ENCODE results near the gene SPOCK1.
"Not testable (repeated sequence)": the region's sequence is repeated elsewhere in the genome, so short reads cannot be mapped to it uniquely, and the experiment has no call there.

Gene SPOCK1

GRCh38 chr5:137262818-137263217 is 236.3 kb downstream of the SPOCK1 start:
- intact Hi-C loops (cut with micrococcal nuclease) = no loop called here
- Mint-ChIP-seq H3K27ac (no peak overlapping the region), H3K4me1 (ENCODE audit: low read depth) (no peaks in the 10 kb centered on the region), H3K9me3 (no peaks in the 10 kb centered on the region), H3K4me3 (no peak overlapping the region), H3K27me3 (peaks cover 3% of the 10 kb centered on the region), H3K36me3 (ENCODE audit: low read depth) (no peaks in the 10 kb centered on the region)

GRCh38 chr5:137260820-137261695 is 238.1 kb downstream of the SPOCK1 start:
- Mint-ChIP-seq H3K27me3 (peaks cover 1% of the 10 kb centered on the region), H3K36me3 (ENCODE audit: low read depth) (no peaks in the 10 kb centered on the region), H3K4me1 (ENCODE audit: low read depth) (no peaks in the 10 kb centered on the region), H3K9me3 (no peaks in the 10 kb centered on the region), H3K27ac (no peak overlapping the region), H3K4me3 (no peak overlapping the region)
- intact Hi-C loops (cut with micrococcal nuclease) = no loop called here

- H3K4me1 Mint-ChIP-seq (ENCODE audit: low read depth); H3K27ac Mint-ChIP-seq; H3K9me3 Mint-ChIP-seq; H3K36me3 Mint-ChIP-seq (ENCODE audit: low read depth); H3K27me3 Mint-ChIP-seq; intact Hi-C loops (cut with micrococcal nuclease); H3K4me3 Mint-ChIP-seq: not testable (repeated sequence)
Observed at GRCh38 chr5:137259115-137259514, 240.0 kb downstream of the SPOCK1 start.

- Mint-ChIP-seq H3K27ac (no peak overlapping the region), H3K4me3 (no peak overlapping the region), H3K27me3 (peaks cover 1% of the 10 kb centered on the region), H3K36me3 (ENCODE audit: low read depth) (no peaks in the 10 kb centered on the region), H3K4me1 (ENCODE audit: low read depth) (no peaks in the 10 kb centered on the region), H3K9me3 (no peaks in the 10 kb centered on the region)
- intact Hi-C loops (cut with micrococcal nuclease) = no loop called here
Observed at GRCh38 chr5:137254119-137255090, 244.7 kb downstream of the SPOCK1 start.

GRCh38 chr5:137252512-137252911 is 246.6 kb downstream of the SPOCK1 start:
- Mint-ChIP-seq H3K27me3 (no peaks in the 10 kb centered on the region), H3K9me3 (no peaks in the 10 kb centered on the region), H3K27ac (no peak overlapping the region), H3K36me3 (ENCODE audit: low read depth) (no peaks in the 10 kb centered on the region), H3K4me1 (ENCODE audit: low read depth) (no peaks in the 10 kb centered on the region), H3K4me3 (no peak overlapping the region)
- intact Hi-C loops (cut with micrococcal nuclease) = no loop called here

- no peaks in the 10 kb centered on the region for H3K27me3 Mint-ChIP-seq
- H3K36me3 Mint-ChIP-seq (ENCODE audit: low read depth) = no peaks in the 10 kb centered on the region
- no peak overlapping the region for H3K4me3 Mint-ChIP-seq
- intact Hi-C loops (cut with micrococcal nuclease) = no loop called here
- H3K9me3 Mint-ChIP-seq = no peaks in the 10 kb centered on the region
- no peak overlapping the region for H3K27ac Mint-ChIP-seq
- H3K4me1 Mint-ChIP-seq (ENCODE audit: low read depth) = no peaks in the 10 kb centered on the region
Observed at GRCh38 chr5:137250421-137250820, 248.7 kb downstream of the SPOCK1 start.

GRCh38 chr5:137248527-137248926 is 250.6 kb downstream of the SPOCK1 start:
- no peaks in the 10 kb centered on the region for H3K27me3 Mint-ChIP-seq
- intact Hi-C loops (cut with micrococcal nuclease) = no loop called here
- no peaks in the 10 kb centered on the region for H3K4me1 Mint-ChIP-seq (ENCODE audit: low read depth)
- H3K9me3 Mint-ChIP-seq = no peaks in the 10 kb centered on the region
- no peaks in the 10 kb centered on the region for H3K36me3 Mint-ChIP-seq (ENCODE audit: low read depth)
- H3K4me3 Mint-ChIP-seq = no peak overlapping the region
- no peak overlapping the region for H3K27ac Mint-ChIP-seq

- intact Hi-C loops (cut with micrococcal nuclease) = no loop called here
- Mint-ChIP-seq H3K9me3 (no peaks in the 10 kb centered on the region), H3K36me3 (ENCODE audit: low read depth) (no peaks in the 10 kb centered on the region), H3K4me3 (no peak overlapping the region), H3K27me3 (no peaks in the 10 kb centered on the region), H3K27ac (no peak overlapping the region), H3K4me1 (ENCODE audit: low read depth) (no peaks in the 10 kb centered on the region)
Observed at GRCh38 chr5:137245438-137245837, 253.7 kb downstream of the SPOCK1 start.

GRCh38 chr5:137240285-137240684 is 258.8 kb downstream of the SPOCK1 start:
- H3K4me3 Mint-ChIP-seq = no peak overlapping the region

GRCh38 chr5:137236849-137237507 is 262.1 kb downstream of the SPOCK1 start:
- Mint-ChIP-seq H3K36me3 (ENCODE audit: low read depth) (no peaks in the 10 kb centered on the region), H3K9me3 (no peaks in the 10 kb centered on the region), H3K27ac (no peak overlapping the region), H3K4me1 (ENCODE audit: low read depth) (no peaks in the 10 kb centered on the region), H3K27me3 (no peaks in the 10 kb centered on the region), H3K4me3 (no peak overlapping the region)
- intact Hi-C loops (cut with micrococcal nuclease) = no loop called here

More at GRCh38 chr5:137240285-137240684, 258.8 kb downstream of the SPOCK1 start:
- Mint-ChIP-seq H3K27me3 (no peaks in the 10 kb centered on the region), H3K27ac (no peak overlapping the region), H3K4me1 (ENCODE audit: low read depth) (no peaks in the 10 kb centered on the region), H3K36me3 (ENCODE audit: low read depth) (no peaks in the 10 kb centered on the region), H3K9me3 (no peaks in the 10 kb centered on the region)
- intact Hi-C loops (cut with micrococcal nuclease) = no loop called here

- intact Hi-C loops (cut with micrococcal nuclease) = no loop called here
- Mint-ChIP-seq H3K27me3 (no peaks in the 10 kb centered on the region), H3K4me1 (ENCODE audit: low read depth) (no peaks in the 10 kb centered on the region), H3K4me3 (no peak overlapping the region), H3K9me3 (no peaks in the 10 kb centered on the region), H3K36me3 (ENCODE audit: low read depth) (no peaks in the 10 kb centered on the region), H3K27ac (no peak overlapping the region)
Observed at GRCh38 chr5:137236252-137236651, 262.9 kb downstream of the SPOCK1 start.

GRCh38 chr5:137234973-137235943 is 263.9 kb downstream of the SPOCK1 start:
- Mint-ChIP-seq H3K36me3 (ENCODE audit: low read depth) (no peaks in the 10 kb centered on the region), H3K4me1 (ENCODE audit: low read depth) (no peaks in the 10 kb centered on the region), H3K27ac (no peak overlapping the region), H3K27me3 (no peaks in the 10 kb centered on the region), H3K4me3 (no peak overlapping the region), H3K9me3 (no peaks in the 10 kb centered on the region)
- intact Hi-C loops (cut with micrococcal nuclease) = no loop called here

- Mint-ChIP-seq H3K27me3 (no peaks in the 10 kb centered on the region), H3K4me3 (no peak overlapping the region), H3K27ac (no peak overlapping the region), H3K9me3 (no peaks in the 10 kb centered on the region), H3K4me1 (ENCODE audit: low read depth) (no peaks in the 10 kb centered on the region), H3K36me3 (ENCODE audit: low read depth) (no peaks in the 10 kb centered on the region)
- intact Hi-C loops (cut with micrococcal nuclease) = no loop called here
Observed at GRCh38 chr5:137233726-137234125, 265.4 kb downstream of the SPOCK1 start.

Measured in dendritic cell treated with granulocyte-macrophage colony-stimulating factor and Interleukin-4, amounts not matched to agents 40 ng/mL and 50 ng/mL, for 4 days (primary cell).